Islet precursor cell (in vitro differentiated cells): ENCODE measurements around the gene THAP4.
"Not testable (repeated sequence)": the region's sequence is repeated elsewhere in the genome, so short reads cannot be mapped to it uniquely, and the experiment has no call there.

Source experiments
- DNase-seq: peaks from one replicate; pipeline ENCODE4 v3.0.0-alpha.2; 2018

THAP4 gene

DNA sequence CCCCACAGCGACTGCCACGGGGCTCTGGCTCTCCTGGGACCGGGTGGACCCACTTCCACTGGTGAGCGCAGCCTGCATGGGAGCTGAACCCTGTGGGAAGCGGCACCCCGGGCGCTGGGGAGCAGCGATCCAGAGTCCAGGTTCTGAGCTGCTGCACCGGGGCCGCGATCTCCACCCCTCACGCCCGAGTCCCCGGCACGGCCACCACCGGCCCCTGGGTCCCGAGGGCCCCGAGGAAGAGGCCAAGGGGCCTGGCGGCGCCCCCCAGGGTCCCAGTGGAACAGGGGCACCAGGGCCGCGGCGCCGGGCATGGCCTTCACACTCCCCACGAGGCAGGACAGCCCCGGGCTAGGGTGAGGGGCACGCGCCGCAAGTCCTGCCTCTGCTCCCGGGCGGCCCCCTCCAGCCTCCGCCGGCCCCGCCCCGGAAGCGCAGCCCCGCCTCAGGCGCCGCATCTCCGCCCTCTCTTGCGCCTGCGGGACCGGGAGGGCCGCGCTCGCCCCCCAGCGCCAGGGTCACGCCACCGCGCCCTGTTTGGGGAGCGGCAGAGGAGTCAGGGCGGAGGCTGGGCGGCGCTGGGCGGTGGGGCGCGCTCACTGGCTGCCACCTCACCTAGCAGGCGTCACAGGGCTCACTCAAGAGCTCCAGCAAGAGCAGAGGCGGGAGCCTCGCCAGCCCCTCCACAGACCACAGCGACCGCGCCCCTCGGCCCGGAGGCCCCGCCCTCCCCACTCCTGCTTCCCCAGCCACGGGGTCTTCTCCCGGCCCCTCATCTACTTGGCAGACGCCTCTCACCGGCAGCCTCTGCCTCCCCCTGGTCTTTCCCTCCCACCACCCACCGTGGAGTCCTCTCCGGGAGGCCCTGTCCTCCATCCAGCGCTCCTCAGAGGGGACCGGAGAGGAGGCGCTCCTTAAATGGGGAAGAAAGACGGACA is 26.8 kb downstream of the THAP4 start:
- DNase-seq: peak; percentile 98

DNA sequence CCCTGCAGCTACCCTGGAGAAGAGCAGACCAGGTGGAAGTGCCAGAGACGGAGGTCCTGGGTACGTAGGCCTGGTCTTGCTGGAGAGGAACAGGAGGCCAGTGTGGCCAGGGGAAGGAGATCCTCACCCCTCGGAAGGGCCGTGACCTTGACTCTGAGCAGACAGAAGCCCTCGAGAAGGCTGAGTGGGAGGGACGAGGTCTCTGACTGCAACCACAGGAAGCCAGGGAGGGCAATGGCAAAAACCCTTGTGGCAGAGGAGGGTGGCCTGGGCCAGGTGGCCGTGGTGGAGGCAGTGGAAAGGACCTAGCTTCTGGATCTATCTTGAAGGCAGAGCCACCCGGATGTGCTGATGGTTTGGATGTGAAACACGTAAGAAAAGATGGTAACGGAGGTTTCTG is 28.1 kb downstream of the THAP4 start:
- DNase-seq: peak; percentile 41

DNA sequence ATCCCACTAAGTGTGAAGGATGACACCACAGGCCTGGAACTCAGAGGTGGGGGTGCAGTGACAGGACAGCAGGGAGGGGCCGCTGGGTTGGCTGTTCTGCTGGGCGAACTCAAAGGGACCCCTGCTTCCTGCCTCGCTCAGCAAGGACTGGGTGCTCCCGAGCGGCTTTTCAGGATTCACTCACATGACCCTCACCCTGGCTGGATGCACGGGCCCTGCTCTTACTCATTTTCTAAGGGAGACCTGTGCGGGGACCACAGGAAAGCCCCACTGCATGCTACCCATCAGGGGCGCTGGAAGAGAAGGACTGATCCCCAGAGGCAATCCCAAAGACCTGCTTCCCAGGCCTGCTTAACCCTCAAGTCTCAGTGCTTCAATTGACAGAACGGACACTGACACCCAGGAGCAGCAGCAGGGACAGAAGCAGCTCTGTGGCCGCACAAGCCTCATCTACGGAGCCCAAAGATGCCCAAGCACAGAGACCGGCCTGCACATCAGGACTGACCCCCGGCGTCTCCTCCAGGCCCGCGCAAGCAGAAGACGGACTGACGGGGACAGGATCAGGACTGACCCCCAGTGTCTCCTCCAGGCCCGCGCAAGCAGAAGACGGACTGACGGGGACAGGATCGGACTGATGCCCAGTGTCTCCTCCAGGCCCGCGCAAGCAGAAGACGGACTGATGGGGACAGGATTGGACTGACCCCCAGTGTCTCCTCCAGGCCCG is 29.6 kb downstream of the THAP4 start:
- peak; percentile 39 for DNase-seq

DNA sequence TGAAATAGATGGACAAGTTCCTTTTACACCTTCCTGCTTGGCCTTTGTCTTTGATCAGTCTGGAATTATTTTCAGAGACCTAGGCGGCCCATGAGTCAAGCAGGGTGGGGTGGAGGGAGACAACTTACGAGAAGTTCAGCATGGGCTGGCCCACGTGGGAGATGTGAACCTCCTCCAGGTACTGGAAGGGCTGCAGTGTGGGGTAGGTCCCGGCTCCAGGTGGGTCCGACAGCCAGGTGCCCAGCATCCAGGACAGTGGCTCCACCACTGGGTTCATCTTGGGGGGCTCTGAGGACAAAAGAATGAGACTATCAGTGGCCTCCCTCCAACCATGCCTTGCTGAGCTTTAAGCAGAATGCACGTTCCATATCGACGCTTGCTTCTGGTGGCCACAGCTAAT is 30.8 kb downstream of the THAP4 start:
- DNase-seq: peak; percentile 37

DNA sequence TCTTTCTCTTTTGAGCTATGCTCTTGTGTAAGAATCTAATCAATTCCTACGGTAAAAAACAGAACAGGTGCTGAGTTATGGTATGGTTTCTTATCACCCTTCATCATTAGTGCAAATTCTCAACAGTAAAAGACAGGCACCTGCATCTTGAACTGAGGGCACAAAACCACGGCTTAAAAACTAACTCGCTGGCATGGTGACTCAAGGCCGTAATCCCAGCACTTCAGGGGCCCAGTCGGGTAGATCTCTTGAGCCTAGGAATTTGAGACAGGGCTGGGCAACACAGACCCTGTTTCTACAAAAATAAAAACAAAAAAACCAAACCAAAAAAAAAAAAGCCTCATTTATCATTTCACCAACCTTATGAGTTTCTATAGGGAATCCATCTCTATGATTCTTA is 33.3 kb downstream of the THAP4 start:
- no peak for DNase-seq

DNA sequence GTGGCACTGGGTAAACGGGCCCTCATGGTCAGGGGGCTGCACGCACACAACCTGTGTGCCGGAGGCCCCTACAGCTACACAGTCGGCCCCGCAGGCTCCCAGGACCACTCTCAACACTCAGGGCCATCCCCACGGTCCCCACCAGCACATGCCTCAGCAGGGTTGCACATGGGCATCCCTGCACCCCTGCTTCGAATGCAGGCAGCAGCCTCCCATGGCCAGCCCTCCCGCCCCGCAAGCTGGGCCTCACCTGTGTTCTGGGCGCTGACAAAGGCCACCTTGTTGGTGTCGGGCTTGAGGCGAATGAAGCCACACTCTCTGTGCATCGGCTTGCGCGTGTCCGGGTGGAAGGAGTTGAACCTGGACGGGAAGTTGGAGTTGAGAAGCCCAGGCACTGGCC is 34.2 kb downstream of the THAP4 start:
- DNase-seq: no peak

DNA sequence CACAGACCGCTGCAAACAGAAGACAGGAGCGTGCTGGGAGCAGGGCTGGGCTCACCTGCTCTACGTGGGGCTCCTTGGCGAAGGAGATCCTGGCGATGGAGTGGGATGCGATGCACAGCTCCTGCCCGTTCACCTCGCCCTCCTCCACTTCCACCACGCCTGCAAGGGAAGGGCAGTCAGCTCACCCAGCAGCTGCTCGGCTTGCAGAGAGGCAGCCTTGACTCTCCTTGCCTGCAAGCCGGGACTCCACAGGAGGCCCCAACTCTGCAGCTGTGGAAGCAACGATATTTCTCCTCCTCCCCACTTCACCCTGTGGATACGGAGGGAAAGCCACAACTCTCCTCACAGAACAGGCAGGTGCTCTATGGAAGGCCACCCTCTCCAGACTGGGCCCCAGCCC is 35.1 kb downstream of the THAP4 start:
- no peak for DNase-seq

DNA sequence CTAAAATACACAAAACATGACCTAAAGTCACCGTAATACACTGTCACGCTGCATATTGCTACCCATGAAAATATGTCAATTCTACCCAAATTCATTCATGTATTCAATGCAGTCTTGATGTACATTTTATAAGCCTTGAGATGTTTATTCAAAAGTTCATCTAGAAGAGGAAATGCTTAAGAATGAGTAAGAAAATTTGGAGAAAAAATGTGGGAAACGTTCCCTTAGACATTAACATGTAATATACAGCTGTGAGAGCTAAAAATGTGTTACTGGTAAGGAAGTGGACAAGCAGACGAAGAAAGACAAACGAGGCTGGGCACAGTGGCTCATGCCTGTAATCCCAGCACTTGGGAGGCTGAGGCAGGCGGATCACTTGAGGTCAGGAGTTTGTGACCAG is 37.3 kb downstream of the THAP4 start:
- DNase-seq: no peak

DNA sequence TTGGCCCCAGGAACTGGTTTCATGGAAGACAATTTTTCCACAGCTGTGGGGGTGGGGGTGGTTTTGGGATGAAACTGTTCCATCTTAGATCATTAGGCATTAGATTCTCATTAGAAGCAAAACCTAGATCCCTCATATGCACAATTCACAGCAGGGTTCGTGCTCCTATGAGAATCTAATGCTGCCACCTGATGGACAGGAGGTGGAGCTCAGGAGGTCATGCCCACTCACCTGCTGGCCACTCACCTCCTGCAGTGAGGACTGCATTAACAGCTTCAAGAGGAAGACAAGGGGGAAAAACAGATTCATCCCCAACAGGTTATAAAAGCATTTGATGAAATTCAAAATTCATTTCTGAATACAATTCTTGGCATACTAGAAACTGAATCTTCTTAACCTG is 38.5 kb downstream of the THAP4 start:
- DNase-seq: no peak

DNA sequence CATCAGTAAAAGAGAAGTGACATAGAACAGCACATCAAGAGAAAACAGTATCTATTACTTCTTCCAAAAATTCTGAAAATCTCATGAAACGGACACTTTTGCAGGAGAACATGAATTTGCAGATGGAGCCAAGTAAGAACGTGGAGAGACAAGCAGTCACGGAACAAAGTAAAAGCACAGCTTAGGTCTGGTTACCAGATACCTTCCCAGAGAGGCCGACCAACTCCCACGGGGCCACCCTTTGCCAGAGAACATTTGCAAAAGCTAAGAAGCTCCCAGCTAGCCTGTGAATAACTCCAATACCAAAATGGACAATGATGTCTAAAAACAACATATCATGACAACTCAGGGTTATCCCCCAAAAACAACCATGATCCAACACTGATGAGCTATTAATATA is 38.9 kb downstream of the THAP4 start:
- DNase-seq: no peak

DNA sequence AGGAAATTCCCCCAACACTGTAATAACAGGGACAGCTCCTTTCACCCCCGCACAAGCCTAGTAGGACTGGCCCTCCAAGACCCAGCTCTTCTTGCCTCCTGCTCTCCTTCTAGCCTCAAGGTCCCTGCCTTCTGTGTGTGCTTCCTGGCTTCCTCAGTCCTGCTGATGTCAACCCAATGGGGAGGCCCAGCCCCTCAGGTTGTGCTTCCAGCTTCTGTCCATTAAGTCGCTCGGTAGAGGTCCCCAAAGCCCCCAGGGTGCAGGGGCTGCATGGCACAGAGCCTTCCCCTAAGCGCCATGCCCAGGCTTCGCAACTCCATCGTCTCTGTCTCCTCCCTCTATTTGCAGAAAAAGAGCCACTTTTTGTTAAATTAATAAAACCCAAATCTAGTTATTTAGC is 39.4 kb downstream of the THAP4 start:
- peak; percentile 32 for DNase-seq

DNA sequence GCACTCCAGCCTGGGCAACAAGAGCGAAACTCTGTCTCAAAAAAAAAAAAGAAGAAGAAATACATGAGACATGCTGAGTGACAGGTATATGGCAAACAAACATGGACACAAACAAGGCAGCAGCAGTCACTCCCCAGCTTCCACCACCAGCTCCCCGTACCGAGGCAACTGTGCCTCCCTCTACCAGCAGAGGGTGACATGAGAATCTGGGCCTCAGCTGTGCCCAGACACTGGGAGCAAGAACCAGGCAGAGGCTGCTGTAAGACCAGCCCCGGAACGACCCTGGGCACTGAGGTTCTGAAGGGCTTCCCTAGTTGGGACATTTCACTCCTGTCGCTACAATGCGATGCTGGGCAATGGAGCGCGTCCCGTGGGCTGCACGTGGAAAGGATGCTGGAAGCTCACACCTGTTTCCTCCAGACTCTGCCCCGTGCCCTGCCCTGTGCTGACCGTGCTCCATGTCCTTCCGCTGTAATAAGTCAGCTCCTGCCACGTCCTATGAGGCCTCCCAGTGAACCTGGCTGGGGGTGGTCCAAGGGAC is 41.3 kb downstream of the THAP4 start:
- DNase-seq: peak; percentile 76

DNA sequence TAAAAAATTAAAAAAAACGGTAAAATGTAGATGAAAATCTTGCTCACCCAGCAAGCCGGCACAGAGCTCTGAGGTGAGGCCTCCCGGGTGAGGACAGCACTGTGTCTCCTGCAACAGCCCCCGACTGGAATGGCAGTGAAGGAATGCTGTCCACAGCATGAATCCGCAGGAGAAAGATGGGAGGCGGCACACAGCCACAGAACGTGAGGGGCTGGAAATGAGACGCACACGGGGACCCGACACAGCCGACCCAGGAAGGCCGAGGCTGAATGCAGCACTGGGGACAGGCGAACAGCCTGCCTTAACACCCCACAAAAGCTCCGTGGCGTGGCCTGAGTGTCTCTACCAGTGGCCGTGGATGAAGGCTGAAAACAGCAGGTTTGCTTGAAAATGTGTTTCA is 43.7 kb downstream of the THAP4 start:
- DNase-seq: no peak

DNA sequence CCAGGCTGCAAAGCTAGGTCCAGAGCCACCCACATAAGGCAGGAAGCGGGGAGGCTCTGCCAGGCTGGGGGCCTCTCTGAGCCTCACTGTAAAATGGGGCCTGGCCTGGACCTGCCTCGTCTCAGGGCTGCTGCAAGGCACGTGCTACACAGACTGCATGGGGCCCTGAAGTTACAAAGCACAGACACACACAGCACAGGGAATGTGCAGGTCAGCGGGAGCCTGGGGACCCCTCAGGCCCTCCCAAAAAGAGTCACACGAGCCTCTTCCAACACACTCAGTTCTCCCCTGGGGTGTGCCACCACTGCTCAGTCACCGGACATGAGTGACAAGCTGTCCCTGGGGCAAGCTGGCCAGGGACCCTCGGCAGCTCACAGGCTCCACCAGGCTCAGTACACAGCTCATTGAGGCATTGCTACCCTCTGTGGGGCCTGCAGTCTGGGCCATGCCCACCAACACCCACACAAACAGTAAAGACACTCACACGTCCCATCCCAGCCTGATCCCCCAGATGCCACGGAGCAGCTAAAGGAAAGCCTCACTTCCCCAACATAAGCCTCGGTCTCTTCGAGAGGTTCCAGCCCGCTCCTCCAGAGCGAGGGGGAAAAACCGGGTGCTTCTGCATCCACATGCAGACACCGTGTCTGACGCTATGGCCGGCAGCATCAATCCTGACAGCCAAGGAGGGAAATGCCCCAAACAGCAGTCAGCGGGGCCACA is 44.7 kb downstream of the THAP4 start:
- no peak for DNase-seq

DNA sequence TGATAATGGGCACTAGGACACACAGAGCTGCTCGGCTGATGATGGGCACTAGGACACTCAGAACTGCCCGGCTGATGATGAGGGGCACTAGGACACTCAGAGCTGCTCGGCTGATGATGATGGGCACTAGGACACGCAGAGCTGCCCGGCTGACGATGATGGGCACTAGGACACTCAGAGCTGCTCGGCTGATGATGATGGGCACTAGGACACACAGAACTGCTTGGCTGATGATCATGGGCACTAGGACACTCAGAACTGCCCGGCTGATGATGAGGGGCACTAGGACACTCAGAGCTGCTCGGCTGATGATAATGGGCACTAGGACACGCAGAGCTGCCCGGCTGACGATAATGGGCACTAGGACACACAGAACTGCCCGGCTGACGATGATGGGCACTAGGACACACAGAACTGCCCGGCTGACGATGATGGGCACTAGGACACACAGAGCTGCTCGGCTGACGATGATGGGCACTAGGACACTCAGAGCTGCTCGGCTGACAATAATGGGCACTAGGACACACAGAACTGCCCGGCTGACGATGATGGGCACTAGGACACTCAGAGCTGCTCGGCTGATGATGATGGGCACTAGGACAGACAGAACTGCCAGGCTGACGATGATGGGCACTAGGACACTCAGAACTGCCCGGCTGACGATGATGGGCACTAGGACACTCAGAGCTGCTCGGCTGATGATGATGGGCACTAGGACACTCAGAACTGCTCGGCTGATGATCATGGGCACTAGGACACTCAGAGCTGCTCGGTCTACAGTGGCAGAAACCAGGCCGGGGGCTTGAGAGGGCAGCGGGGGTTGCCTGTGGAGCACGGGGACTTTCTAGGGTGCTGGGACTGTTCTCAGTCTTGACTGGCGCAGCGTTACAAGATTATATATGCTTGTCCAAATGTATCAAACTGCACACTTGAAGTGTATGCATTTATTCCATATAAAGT is 46.2 kb downstream of the THAP4 start:
- DNase-seq: not testable (repeated sequence)

DNA sequence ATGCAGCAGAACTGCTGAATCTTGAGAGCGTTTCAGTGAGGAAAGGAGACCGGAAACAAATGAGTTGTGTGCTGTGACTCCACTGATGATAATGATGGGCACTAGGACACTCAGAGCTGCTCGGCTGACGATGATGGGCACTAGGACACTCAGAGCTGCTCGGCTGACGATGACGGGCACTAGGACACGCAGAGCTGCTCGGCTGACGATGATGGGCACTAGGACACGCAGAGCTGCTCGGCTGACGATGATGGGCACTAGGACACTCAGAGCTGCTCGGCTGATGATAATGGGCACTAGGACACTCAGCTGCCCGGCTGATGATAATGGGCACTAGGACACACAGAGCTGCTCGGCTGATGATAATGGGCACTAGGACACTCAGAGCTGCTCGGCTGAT is 47.1 kb downstream of the THAP4 start:
- DNase-seq: not testable (repeated sequence)

DNA sequence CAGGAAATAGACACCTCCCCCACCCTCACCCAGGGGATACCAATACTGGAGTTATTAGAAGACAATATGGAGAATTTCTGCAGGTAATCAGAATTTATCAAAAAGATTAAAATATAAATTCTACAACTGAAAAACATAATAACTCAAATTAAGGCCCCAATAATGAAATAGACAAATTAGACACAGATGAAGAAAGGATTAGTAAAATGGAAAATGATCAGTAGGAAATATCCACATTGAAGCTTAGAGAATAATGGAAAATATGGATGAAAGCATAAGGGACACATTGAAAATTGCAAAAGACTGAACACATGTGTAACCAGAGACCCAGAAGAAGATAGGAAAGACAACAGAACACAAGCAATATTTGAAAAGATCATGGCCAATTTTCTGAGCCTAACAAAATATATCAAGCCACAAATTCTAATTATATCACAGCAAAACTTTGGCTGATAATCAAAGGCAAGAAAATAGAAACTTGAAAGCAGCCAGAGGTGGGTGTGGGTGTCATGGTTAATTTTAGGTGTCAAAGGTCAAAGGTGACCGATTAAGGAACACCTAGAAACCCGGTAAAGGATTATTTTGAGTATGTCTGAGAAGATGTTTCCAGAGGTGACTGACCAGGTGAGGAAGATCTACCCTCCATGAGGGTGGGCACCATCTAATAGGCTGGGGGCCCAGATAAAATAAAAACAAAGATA is 50.2 kb downstream of the THAP4 start:
- DNase-seq: no peak

DNA sequence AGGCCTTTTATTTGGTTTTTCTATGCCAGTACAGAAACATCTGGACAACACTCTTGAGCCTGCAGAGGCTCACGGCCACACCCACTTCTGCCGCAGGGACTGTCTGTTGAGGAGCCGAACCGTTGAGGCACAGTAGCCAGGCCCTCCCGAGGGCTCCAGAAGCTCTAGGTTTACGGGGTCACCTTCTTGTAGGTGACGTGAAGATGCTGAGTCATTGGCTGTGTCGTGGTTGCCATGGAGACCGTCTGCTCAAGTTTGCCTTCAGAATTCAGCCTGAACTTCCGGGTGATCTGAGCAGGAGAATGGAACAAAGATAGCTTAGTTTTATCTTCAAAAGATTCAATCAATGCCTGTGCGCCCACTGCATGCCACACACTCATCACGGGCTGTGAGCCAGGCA is 52.5 kb downstream of the THAP4 start:
- DNase-seq: no peak

DNA sequence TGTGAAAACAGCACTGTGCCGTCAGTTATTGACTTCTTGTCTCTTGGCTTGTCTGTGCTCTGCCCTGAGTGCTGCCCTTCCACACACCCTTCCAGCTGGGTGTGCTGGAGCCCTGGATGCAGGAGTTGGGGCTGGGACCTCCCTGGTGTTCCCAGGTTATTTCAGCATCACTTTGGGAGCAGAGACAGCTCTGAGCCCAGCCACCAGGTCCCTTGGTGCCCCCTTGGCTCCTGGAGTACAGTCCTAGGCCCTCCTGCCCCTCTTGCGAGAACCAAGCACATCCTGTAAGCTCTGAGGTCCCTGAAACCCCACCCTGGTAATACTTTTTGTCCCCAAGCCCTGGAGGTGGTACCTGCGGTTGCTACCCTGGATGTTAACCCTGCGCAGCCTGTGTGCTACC is 54.2 kb downstream of the THAP4 start:
- DNase-seq: no peak

DNA sequence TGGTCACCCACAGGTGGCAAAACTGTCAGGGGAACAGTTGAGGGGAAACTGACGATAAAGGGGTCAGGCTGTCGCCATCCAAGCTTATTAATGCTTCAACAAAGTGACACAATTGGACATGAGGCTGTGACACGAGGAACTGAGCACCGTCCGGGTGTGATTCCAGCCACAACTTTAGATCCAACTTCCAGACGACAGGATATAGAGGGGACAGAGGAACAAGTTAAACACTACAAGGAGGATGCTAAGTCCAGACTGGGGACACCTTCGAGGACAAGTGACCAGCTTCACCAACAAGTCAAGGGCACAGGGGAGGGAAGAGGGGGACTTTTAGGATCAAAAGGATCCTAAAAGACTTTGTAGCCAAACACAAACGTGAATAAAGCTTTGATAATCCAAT is 54.6 kb downstream of the THAP4 start:
- no peak for DNase-seq

DNA sequence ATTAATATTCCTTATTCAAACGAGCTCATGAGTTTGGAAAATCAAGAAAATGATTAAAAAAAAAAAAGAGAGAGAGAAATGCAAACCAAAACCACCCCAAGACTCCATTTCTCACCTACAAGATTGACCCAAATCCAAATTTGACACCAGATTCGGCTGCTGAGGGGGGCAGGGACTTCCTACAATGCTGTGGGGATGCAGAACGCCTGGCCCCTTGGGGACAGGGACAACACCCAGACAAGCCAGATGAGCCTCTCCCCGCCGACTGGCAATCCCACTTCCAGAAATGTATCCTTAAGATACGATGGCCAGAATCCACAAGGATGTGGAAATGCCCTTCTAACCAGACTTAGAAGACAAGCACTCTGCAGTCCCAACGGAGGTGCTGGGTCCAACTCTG is 57.7 kb downstream of the THAP4 start:
- peak; percentile 33 for DNase-seq
